CD14-positive monocyte (primary cell): Measurements from ENCODE around the gene GMDS. TPM values are rescaled to one million over a fixed set of nuclear protein-coding genes. Genes with fewer than 3 reads are reported as not detected.

ENCODE experiments used
- DNase-seq, 3 donors: peaks; one replicate each; pipeline ENCODE4 v3.0.0-alpha.2; 2011 to 2022
- H2AFZ ChIP-seq: 2 replicates; pipeline ENCODE4 v1.6.0; 2012; ENCODE audit warnings: mild to moderate bottlenecking, low read depth, low read length, inconsistent platforms; ENCODE audit not compliant: insufficient read depth, poor library complexity, severe bottlenecking
- H3K27ac ChIP-seq, 2 donors: 1 replicate in 1 of 2; 2 replicates in 1 of 2; pipeline ENCODE4 v1.5.1; 2012 to 2013; ENCODE audit warnings: low read length in 2 of 2, control low read depth in 1 of 2, inconsistent platforms in 1 of 2, low read depth in 1 of 2, mild to moderate bottlenecking in 1 of 2
- H3K27me3 ChIP-seq, 2 donors: one replicate each; pipeline versions ENCODE4 v1.6.0 to v1.6.1; 2011 to 2013; ENCODE audit warnings: low read length in 2 of 2; ENCODE audit not compliant: control insufficient read depth in 2 of 2, insufficient read depth in 2 of 2
- H3K36me3 ChIP-seq, 2 donors: replicated peaks in 1 of 2; 1 replicate in 1 of 2; 2 replicates in 1 of 2; pipeline versions ENCODE4 v1.5.1 to v1.6.1; 2012 to 2013; ENCODE audit warnings: low read length in 2 of 2, control low read depth in 1 of 2, inconsistent platforms in 1 of 2, mild to moderate bottlenecking in 1 of 2; ENCODE audit not compliant: insufficient read depth in 2 of 2, control insufficient read depth in 1 of 2
- H3K4me1 ChIP-seq, 2 donors: 1 replicate in 1 of 2; 2 replicates in 1 of 2; pipeline versions ENCODE4 v1.5.1 to v1.6.1; 2012 to 2013; ENCODE audit warnings: low read length in 2 of 2, control low read depth in 1 of 2, inconsistent platforms in 1 of 2, mild to moderate bottlenecking in 1 of 2, moderate library complexity in 1 of 2; ENCODE audit not compliant: insufficient read depth in 2 of 2, control insufficient read depth in 1 of 2
- H3K4me2 ChIP-seq: replicated peaks from 2 replicates; pipeline ENCODE3; 2012; ENCODE audit warnings: low read length, moderate library complexity, mild to moderate bottlenecking; ENCODE audit not compliant: poor library complexity, severe bottlenecking; ENCODE audit errors: extremely low read depth
- H3K4me3 ChIP-seq, 3 experiments: fragments of 200-600 bp in 1 of 3; sonication (generic) in 1 of 3; replicated peaks in 1 of 3; 1 replicate in 2 of 3; 2 replicates in 1 of 3; pipeline ENCODE4 v1.5.1; 2011 to 2013; ENCODE audit warnings: low read length in 3 of 3, mild to moderate bottlenecking in 3 of 3, control low read depth in 2 of 3, low read depth in 2 of 3, inconsistent platforms in 1 of 3, moderate library complexity in 1 of 3
- H3K79me2 ChIP-seq: 2 replicates; pipeline ENCODE4 v1.6.0; 2012; ENCODE audit warnings: mild to moderate bottlenecking, control low read depth, inconsistent platforms, low read length, moderate library complexity; ENCODE audit not compliant: insufficient read depth
- H3K9ac ChIP-seq: 2 replicates; pipeline ENCODE4 v1.6.0; 2017; ENCODE audit warnings: low read length, mild to moderate bottlenecking; ENCODE audit not compliant: insufficient read depth, poor library complexity, severe bottlenecking
- H3K9me3 ChIP-seq, 2 donors: replicated peaks in 1 of 2; 1 replicate in 1 of 2; 2 replicates in 1 of 2; pipeline versions ENCODE4 v1.5.1 to v1.6.1; 2012 to 2013; ENCODE audit warnings: low read length in 2 of 2, control low read depth in 1 of 2; ENCODE audit not compliant: control insufficient read depth in 1 of 2, insufficient read depth in 1 of 2
- H4K20me1 ChIP-seq: 2 replicates; pipeline ENCODE4 v1.6.0; 2012; ENCODE audit warnings: mild to moderate bottlenecking, low read length, control low read depth, moderate library complexity; ENCODE audit not compliant: insufficient read depth
- H3K27ac Mint-ChIP-seq, 7 donors: one replicate each; pipeline ENCODE4 v1.8.0; 2020; ENCODE audit warnings: mild to moderate bottlenecking in 7 of 7, mixed read lengths in 7 of 7, moderate library complexity in 6 of 7, inconsistent platforms in 2 of 7
- H3K27me3 Mint-ChIP-seq, 3 donors: one replicate each; pipeline ENCODE4 v1.8.0; 2021 to 2022; ENCODE audit warnings: low read depth in 3 of 3, mild to moderate bottlenecking in 3 of 3, mixed read lengths in 3 of 3, moderate library complexity in 3 of 3, inconsistent platforms in 1 of 3
- H3K36me3 Mint-ChIP-seq, 2 donors: one replicate each; pipeline ENCODE4 v1.8.0; 2020; ENCODE audit warnings: mixed read lengths in 2 of 2, inconsistent platforms in 1 of 2, mild to moderate bottlenecking in 1 of 2
- H3K4me1 Mint-ChIP-seq: one replicate; pipeline ENCODE4 v1.8.0; 2020; ENCODE audit warnings: mild to moderate bottlenecking, mixed read lengths
- H3K4me3 Mint-ChIP-seq, 2 donors: one replicate each; pipeline ENCODE4 v1.8.0; 2020; ENCODE audit warnings: mild to moderate bottlenecking in 2 of 2, mixed read lengths in 2 of 2, moderate library complexity in 1 of 2
- H3K9me3 Mint-ChIP-seq, 7 donors: one replicate each; pipeline ENCODE4 v1.8.0; 2020 to 2022; ENCODE audit warnings: mixed read lengths in 7 of 7, mild to moderate bottlenecking in 6 of 7, moderate library complexity in 6 of 7, inconsistent platforms in 2 of 7
- CTCF ChIP-seq: fragments of 200-600 bp; IDR thresholded peaks from one replicate; pipeline ENCODE4 v1.8.0; 2022; ENCODE audit warnings: antibody characterized with exemption, mild to moderate bottlenecking
- WGBS: methylation state at CpG from one replicate; pipeline ENCODE4 v1.1.5; 2013; ENCODE audit warnings: missing lambda C conversion rate; ENCODE audit not compliant: insufficient coverage; 5-methylcytosine and 5-hydroxymethylcytosine counted together
- intact Hi-C, 2 donors: fragments of 100-400 bp; cut with micrococcal nuclease; formaldehyde crosslinking; loops; one replicate each; pipeline versions ENCODE4 v1.15.0 to v1.15.1; 2023
- polyA plus RNA-seq, 3 donors: library from polyadenylated mRNA; depleted of rRNA in 1 of 3; unstranded in 2 of 3; stranded (reverse) in 1 of 3; fragments of 300-500 nt in 2 of 3; fragments of >200 nt in 1 of 3; fragmentation: Illumina TruSeq in 2 of 3; gene quantifications; 1 replicate in 2 of 3; 2 replicates in 1 of 3; pipeline ENCODE4 v1.2.3, GENCODE V29; 2012 to 2021

GMDS gene
- polyA plus RNA-seq, 3 donors: 10.5 to 19.9 (median 17.6) TPM

GRCh38 chr6:2191390-2191740 lies 54.0 kb downstream of the GMDS start:
- DNase-seq: no peak
- no peak overlapping the region for H2AFZ ChIP-seq
- no peak overlapping the region for H3K27ac Mint-ChIP-seq
- no peaks in the 10 kb centered on the region for H3K36me3 Mint-ChIP-seq
- H3K9me3 Mint-ChIP-seq: peaks cover 0 to 12% (median 4%) of the 10 kb centered on the region in 7 donors
- peaks cover under 1 to 2% of the 10 kb centered on the region in 2 donors for H3K4me1 ChIP-seq
- H3K4me1 Mint-ChIP-seq: peaks cover 8% of the 10 kb centered on the region
- no peaks in the 10 kb centered on the region for H3K79me2 ChIP-seq
- 99% methylated on average over 9 of the region's 9 CpGs for WGBS
- no peaks in the 10 kb centered on the region for H3K36me3 ChIP-seq
- H4K20me1 ChIP-seq: no peaks in the 10 kb centered on the region
- no peak for TF ChIP-seq CTCF
- H3K4me2 ChIP-seq: no peak overlapping the region
- intact Hi-C loops: loop anchor here in 1 of 2 donors (5.0 to 10.0 kb wide), 2 partner anchors 163 to 589 kb away; no protein-coding TSS in a partner anchor
- no peak overlapping the region for H3K27ac ChIP-seq
- peaks cover 0 to 6% of the 10 kb centered on the region in 2 donors for H3K9me3 ChIP-seq
- H3K4me3 Mint-ChIP-seq: no peak overlapping the region
- H3K9ac ChIP-seq: no peak overlapping the region
- no peak overlapping the region for H3K4me3 ChIP-seq
- H3K27me3 Mint-ChIP-seq: no peaks in the 10 kb centered on the region
- H3K27me3 ChIP-seq: no peaks in the 10 kb centered on the region

- H3K79me2 ChIP-seq: no peaks in the 10 kb centered on the region
- no peak overlapping the region for H2AFZ ChIP-seq
- no peak overlapping the region for H3K4me2 ChIP-seq
- Mint-ChIP-seq H3K27me3 (no peaks in the 10 kb centered on the region), H3K9me3 (peaks cover 0 to 12% (median 4%) of the 10 kb centered on the region in 7 donors), H3K4me1 (peaks cover 5% of the 10 kb centered on the region), H3K27ac (no peak overlapping the region), H3K36me3 (no peaks in the 10 kb centered on the region), H3K4me3 (no peak overlapping the region)
- H3K27me3 ChIP-seq: no peaks in the 10 kb centered on the region
- no peaks in the 10 kb centered on the region for H3K36me3 ChIP-seq
- H3K4me1 ChIP-seq: no peaks in the 10 kb centered on the region
- no peak overlapping the region for H3K9ac ChIP-seq
- H4K20me1 ChIP-seq: no peaks in the 10 kb centered on the region
- peaks cover 0 to 6% of the 10 kb centered on the region in 2 donors for H3K9me3 ChIP-seq
- no peak overlapping the region for H3K27ac ChIP-seq
- WGBS: 97% methylated on average over 23 of the region's 24 CpGs
- H3K4me3 ChIP-seq: no peak overlapping the region
- TF ChIP-seq CTCF: no peak
- DNase-seq: no peak
- intact Hi-C loops: loop anchor here in 1 of 2 donors (5.0 to 10.0 kb wide), 2 partner anchors 164 to 589 kb away; no protein-coding TSS in a partner anchor
Measured at GRCh38 chr6:2190661-2191389, 54.6 kb downstream of the GMDS start.
